ENCODE results near the gene BCL10.
A peak's percentile ranks its signal among the peaks of the same experiment; 100 is the strongest.

DNA sequence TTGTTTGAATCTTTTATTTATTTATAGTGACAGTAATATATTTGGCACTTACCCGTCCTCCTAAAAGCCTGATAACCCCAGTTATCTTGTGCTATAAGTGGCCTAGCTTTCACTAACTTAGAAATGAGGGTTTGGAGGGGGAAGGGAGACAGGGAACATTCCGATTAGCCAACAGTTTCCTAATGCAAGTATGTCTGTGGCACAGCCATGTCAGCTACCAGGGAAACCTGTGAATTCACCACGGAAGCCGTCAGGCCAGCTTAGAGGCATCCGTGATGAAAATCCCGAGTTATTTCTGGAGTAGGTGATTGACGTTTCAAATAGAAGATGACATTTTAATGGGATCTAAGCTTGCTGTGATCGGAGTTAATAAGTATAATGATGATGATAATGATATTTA, 39.4 kb upstream of the BCL10 start:
- TF ChIP-seq TAF1 (IDR thresholded peaks at IDR 0.05; ENCODE audit: low read depth): no peak
- TF ChIP-seq EP300 (conservative IDR thresholded peaks at IDR 0.05; ENCODE audit: poor library complexity, severe bottlenecking): peak; percentile 84
- TF ChIP-seq CTCF (IDR thresholded peaks at IDR 0.05; ENCODE audit: poor library complexity, severe bottlenecking): no peak
- no peak for TF ChIP-seq EZH2 (IDR thresholded peaks at IDR 0.05; ENCODE audit: borderline replicate concordance, insufficient read depth, low read length, poor library complexity, severe bottlenecking)
- peak; percentile 79 for TF ChIP-seq POLR2AphosphoS5 (IDR thresholded peaks at IDR 0.05)
- TF ChIP-seq RAD21 (conservative IDR thresholded peaks at IDR 0.05): no peak
- no peak for TF ChIP-seq SMC3 (conservative IDR thresholded peaks at IDR 0.05; ENCODE audit: poor library complexity)
- TF ChIP-seq, protein P1, sequence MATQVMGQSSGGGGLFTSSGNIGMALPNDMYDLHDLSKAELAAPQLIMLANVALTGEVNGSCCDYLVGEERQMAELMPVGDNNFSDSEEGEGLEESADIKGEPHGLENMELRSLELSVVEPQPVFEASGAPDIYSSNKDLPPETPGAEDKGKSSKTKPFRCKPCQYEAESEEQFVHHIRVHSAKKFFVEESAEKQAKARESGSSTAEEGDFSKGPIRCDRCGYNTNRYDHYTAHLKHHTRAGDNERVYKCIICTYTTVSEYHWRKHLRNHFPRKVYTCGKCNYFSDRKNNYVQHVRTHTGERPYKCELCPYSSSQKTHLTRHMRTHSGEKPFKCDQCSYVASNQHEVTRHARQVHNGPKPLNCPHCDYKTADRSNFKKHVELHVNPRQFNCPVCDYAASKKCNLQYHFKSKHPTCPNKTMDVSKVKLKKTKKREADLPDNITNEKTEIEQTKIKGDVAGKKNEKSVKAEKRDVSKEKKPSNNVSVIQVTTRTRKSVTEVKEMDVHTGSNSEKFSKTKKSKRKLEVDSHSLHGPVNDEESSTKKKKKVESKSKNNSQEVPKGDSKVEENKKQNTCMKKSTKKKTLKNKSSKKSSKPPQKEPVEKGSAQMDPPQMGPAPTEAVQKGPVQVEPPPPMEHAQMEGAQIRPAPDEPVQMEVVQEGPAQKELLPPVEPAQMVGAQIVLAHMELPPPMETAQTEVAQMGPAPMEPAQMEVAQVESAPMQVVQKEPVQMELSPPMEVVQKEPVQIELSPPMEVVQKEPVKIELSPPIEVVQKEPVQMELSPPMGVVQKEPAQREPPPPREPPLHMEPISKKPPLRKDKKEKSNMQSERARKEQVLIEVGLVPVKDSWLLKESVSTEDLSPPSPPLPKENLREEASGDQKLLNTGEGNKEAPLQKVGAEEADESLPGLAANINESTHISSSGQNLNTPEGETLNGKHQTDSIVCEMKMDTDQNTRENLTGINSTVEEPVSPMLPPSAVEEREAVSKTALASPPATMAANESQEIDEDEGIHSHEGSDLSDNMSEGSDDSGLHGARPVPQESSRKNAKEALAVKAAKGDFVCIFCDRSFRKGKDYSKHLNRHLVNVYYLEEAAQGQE (IDR thresholded peaks at IDR 0.05; ENCODE audit: borderline replicate concordance): peak; percentile 53
